ENCODE results near the gene PPIL4.
A peak's percentile ranks its signal among the peaks of the same experiment; 100 is the strongest.

PPIL4 gene, protein sequence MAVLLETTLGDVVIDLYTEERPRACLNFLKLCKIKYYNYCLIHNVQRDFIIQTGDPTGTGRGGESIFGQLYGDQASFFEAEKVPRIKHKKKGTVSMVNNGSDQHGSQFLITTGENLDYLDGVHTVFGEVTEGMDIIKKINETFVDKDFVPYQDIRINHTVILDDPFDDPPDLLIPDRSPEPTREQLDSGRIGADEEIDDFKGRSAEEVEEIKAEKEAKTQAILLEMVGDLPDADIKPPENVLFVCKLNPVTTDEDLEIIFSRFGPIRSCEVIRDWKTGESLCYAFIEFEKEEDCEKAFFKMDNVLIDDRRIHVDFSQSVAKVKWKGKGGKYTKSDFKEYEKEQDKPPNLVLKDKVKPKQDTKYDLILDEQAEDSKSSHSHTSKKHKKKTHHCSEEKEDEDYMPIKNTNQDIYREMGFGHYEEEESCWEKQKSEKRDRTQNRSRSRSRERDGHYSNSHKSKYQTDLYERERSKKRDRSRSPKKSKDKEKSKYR

DNA sequence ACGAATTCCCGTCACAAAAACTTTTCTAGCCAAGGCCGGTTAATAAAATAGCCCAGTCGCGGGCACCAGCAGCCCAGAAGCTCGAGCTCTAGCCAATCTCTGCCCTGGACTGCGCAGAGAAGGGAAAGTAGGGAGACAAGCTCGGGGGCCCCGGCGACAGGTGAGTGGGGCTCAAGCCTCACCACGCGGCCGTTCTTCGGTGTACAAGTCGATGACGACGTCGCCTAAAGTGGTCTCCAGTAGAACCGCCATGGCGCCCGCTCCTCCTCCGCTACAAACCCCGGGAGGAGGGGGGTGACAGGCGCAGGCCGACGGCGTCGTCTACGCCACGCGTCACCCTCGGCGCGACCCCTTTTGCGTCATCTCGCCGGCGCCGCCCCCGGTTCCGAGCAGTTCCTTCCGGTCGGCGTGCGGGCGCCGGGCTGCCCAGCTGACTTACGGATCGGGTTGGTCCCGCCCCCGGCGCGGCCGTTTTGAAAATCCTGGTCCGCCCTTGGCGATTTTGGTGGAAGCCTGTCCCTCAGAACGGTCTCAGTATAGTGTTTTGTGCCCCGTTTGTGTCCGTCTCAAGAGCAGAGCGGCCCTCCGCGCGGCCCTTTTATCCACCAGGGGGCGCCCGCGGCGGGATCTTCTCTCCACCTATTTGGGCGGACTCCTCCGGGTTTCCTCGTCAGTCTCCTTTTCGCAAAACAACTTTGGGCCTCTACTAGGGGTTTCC is at the start of gene PPIL4:
Gene PPIL4, minus strand, starts transcription at position 290 of the 718 bp plus-strand sequence. Its CDS starts 38 bp downstream, at position 252.
- peak; percentile 23 for DNase-seq

DNA sequence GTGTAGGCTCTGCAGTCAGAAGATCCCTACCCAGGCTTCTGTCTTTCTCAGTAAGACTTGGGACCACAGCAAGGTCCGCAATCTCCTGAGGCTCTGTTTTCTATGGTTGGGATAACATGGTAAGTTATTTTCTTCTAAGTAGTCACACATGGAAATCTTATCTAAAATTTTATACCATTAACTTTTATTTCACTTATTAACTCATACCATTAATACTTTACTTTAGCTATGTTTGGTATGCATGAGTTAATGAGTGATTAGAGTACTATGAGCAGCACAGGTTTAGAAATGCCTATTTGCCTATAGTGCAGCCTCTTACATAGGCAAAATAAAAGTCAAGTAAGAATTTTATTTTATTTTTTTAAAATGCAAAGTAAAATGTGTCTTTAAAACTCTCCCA is 47.6 kb upstream of the PPIL4 start:
- no peak for DNase-seq

DNA sequence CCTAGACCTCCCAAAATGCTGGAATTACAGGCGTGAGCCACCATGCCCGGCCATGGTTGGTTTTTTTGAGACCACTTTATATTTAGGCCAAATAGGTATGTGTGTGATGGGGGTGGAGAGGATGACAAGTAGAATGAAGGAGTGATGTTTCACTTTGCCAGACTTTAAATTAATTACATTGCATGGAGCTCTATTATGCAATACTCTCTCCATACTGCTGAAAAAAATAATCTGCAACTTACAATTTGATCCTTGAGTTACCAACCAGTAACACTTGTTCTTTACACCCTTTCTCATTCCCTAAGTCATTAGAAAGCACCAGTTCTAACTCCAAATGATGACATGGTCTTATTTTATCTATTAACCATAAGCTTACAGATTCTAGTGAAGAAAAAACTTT is 47.1 kb upstream of the PPIL4 start:
- DNase-seq, result no peak

DNA sequence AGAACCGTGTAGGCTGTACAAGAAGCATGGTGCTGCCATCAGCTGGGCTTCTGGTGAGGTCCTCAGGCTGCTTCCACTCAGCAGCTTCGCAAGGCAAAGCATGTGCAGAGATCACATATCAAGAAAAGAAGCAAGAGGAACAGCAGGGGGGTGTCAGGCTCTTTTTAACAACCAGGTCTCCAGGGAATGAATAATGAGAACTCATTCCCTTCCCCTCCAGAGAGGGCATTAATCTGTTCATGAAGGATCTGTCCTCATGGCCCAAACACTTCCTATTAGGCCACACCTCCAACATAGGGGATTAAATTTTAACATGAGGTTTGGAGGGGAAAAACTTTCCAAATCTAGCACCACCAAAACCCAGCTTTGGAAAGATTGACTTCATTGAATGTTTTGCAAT is 40.3 kb upstream of the PPIL4 start:
- no peak for DNase-seq

DNA sequence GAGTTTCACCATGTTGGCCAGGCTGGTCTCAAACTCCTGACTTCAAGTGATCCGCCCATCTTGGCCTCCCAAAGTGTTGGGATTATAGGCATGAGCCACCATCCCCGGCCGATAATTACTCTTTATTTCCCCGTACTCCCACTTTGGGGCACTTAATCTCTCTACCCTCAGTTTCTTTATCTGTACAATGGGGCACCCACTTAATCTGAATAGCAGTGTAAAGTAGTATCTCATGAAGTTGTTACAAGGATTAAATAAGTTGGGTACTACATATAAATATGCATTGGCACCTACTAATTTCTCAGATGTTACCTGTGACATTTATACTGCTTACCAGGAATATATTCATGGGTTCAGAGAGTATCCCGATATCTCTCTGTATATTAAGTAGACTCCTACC is 35.5 kb upstream of the PPIL4 start:
- no peak for DNase-seq

DNA sequence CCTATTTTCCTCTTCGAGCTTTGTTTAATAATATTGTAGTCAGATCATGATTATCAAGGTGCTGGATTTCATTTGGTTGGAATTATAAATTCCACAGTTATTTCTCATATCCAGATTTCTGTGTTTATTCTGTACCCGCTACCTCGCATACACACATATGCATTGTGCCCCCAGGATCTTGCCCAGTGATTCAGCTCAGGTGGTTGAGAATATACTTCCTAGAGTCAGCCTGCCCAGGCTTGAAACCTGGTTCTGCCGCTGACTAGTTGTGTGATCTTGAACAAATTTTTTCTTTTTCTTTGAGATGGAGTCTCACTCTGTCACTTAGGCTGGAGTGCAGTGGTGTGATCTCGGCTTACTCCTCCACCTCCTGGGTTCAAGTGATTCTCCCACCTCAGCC is 35.0 kb upstream of the PPIL4 start:
- no peak for DNase-seq

DNA sequence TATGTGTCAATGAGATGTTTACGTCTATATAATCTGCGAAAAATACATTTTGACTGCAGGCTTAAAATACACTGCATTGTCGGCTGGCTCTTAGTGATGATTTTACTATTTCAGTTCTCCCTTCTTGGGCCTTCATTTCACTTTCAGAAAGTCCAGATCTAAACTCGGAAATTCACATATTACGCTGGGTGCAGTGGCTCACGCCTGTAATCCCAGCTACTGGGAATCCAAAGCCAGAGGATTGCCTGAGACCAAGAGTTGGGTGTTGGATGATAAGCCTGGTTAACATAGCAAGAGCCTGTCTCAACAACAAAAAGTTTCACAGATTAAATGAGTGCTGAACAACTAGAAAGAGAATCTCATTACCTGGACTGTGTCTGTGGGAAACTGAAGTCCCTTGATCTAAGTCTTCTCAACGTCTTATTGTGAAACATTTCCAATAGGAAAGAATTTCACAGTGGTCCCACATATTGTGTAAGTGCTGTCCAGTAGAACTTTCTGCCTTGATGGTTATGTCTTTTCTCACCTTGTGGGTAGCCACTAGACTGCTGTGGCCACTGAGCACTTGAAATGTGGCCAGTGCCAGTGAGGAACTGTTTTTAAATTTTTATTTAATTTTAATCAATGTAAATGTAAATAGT is 22.2 kb upstream of the PPIL4 start:
- DNase-seq, result no peak

DNA sequence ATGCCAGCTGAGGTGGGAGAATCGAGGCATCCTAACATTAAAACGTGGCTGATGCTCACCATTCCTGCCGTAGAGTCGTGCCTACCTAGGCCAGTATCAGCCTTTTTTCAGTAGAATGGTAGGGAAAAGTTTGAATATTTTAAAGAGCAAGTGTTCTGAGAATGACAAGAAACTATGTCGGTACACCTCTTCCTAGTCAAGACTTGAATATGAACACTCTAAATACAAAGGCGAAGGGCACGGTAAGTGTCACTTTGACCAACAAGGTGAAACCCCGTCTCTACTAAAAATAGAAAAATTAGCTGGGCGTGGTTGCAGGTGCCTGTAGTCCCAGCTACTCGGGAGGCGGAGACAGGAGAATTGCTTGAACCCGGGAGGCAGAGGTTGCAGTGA is 21.3 kb upstream of the PPIL4 start:
- no peak for DNase-seq

DNA sequence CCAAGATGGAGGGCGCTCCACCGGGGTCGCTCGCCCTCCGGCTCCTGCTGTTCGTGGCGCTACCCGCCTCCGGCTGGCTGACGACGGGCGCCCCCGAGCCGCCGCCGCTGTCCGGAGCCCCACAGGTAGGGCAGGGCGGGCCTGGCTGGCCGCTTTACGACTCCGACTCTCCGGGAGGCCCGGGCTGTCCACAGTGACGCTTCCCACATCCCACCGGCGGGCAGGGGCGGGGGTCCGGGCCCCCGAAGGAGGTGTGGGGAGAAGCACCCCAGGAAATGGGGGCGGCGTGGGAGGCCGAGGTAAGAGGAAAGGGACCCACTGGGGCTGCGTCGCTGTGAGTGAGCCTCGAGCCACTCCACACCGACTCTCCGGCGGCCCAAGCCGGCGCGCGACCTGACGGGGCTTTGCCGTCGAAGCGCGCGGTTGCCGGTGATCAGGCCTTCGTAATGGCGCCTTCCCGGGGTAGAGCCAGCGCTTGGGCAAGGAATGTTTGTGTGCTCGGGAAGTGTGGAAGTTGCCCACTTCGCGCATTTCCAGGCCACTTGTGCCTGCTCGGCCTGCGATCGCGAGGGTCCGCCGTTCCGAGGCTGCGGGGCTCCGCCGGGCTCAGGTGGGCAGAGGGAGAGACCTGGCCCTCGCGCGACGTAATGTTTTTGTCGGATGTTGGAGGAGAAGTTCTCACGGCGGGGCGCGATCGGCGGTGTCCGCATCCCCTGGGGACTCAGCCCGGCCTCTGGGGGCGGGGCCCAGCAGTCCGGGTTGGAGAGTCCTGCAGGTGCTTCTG is 20.8 kb upstream of the PPIL4 start:
- DNase-seq, result no peak

DNA sequence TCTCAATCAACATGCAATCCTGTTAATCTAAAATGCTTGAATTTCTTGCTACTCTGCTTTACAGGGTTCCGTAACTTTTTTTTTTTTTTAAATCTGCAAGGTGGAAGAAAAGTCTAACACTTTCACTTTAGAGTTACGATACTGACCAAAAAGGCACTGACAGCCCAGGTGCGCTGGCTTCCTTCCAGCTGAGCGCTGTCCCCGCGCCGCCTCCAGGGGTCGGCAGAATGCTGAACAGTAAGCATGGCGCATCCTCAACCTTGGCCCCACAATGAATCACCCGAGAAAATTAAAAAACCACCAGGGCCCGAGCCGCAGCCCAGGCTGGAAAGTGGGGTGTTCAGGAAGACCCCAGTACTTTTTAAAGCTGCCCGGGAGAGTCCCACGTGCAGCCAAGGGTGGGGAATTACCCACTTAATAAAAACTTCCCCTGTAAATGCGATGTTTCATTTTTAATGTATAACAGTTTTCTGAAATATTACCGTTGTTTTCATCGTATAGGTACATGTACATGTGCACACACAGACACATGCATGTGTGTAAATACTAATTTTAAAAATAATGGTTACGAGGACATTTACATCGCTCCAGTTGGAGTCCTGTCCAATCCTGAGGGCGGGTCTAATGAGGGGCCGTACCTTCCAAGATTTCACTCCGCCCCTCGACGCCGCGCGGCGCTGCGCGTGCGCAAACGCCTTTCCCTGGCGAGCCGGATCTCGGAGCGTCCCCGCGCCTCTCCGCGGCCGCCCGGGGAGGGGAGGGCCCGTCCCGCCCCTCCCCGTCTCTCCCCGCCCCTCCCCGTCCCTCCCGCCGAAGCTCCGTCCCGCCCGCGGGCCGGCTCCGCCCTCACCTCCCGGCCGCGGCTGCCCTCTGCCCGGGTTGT is 19.9 kb upstream of the PPIL4 start, which contains the start of gene GINM1:
Gene GINM1, plus strand, starts transcription at position 849 of the 883 bp plus-strand sequence. CDS start 40 bp downstream, outside the sequence.
- DNase-seq, result peak; percentile 83

DNA sequence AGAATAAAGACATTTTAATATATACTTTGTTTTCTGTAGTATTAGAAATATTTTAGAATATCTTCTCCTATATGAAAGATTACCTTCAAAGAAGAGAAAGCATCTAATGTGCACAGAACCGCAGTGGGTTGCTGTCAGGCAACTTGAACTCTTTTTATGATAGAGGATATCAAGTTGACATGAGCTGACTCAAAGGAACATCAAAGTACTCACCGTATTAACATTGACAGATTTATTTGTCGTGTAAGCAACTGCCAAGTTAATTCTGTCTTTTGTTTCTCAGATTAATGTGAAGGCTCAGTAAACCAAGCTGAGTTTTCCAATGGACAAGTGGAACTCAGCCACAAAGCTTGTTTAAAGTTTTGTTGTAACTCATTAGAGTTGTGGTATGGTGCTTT is 18.1 kb upstream of the PPIL4 start:
- DNase-seq, result no peak

DNA sequence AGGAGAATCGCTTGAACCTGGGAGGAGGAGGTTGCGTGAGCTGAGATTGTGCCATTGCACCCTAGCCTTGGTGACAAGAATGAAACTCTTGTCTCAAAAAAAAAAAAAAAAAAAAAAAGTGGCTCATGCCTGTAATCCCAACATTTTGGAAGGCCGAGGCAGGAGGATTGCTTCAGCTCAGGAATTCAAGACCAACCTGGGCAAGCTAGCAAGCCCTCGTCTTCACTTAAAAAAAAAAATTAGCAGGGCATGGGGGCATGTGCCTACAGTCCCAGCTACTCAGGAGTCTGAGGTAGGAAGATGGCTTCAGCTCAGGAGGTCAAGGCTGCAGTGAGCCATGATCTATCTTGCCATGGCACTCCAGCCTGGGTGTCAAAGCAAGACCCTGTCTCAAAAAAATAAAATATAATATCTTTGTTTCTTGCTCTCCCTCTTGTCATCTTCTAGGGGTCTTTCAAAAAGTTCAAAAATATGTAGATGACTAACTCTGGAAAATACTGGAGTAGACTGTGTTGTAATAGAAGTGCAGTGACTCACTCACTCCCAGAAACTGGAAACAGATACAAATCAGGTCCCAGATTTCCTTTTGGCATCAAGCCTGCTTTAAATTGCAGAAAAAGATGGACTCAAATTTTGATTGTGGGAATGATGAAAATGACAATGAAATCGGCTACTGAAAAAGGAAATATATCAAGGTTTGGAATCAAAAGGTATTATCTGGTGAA is 17.5 kb upstream of the PPIL4 start:
- DNase-seq, result no peak

DNA sequence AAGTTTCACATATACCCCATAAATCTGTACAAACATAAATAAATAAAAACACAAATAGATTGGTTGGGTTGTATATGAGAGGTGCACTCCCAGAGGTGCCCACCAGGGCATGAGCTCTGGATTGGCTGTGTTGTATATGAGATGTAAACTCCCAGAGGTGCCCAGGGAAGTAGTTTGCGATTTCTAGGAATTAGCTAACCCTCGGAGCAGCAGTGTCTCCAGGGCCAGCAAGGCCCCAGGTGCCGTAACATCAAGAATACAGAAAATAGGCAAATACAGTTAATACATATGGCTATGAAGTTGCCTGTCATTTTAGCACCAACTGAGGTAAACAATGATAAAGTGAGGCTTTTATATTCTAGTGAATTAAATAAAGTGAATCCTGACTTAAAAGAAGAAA is 14.9 kb upstream of the PPIL4 start:
- no peak for DNase-seq

DNA sequence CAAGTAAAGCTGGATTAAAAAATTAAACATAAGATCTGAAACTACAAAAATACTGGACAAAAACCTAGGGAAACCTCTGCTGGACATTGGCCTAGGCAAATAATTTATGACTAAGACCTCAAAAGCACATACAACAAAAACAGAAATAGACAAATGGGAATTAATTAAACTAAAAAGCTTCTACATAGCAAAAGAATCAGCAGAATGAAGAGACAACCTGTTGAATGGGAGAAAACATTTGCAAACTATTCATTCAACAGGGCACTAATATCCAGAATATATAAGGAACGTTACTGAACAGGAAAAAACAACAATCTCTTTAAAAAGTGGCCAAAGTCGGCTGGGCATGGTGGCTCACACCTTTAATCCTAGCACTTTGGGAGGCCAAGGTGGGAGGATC is 13.5 kb upstream of the PPIL4 start:
- no peak for DNase-seq

DNA sequence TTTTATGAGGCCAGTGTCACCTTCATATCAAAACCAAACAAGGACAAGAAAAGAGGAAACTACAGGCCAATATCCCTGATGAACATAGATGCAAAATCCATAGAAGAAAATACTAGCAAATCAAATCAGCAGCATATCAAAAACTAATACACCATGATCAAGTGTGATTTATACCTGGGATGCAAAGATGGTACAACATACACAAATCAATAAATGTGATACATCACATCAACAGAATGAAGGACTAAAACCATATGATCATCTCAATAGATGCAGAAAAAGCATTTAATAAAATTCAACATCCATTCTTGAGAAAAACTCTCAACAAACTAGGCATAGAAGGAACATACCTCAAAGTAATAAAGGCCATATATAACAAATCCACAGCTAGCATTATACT is 12.2 kb upstream of the PPIL4 start:
- DNase-seq, result no peak

DNA sequence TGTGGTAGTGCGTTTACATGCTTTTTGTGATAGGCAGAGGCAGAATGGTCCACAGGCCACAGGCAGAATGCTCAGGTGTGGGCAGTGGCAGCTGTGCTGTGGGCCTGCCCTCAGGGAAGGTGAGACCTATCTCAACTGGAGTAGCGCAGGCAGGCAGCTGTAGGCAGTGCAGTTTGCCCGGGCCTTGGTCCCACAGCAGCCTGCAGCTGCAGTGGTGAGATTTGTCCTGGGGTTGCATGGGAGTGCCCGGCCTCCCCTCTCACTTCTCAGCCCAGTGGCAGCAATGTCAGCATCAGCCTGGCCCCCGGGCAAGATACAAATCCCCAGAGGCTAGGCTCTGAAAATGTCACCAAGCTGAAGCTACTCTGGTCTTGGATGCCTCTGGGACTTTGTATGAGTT is 6.1 kb upstream of the PPIL4 start:
- no peak for DNase-seq

DNA sequence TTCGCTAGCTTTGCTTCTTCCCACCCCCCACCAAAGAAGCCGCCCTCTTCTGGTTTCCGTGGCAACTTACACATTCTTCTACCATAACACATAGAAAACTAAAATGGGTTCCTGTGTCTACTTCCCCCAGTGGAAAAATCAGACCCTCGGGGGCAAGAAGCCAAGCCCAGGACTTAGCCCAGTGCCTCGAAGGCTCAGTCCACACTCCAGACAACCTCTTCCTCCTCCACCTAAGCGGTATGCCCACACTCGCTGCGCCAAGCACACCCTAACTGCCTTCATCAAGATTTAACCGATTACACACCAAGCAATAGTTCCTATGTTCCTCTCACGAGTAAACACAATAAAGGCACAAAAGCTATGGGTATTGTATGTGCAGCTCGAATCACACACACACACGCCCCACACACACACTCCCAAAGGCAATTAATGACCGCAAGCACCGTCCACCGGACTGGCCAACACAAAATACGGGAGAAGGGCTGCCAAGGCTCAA is 537 bp downstream of the PPIL4 start:
- DNase-seq, result no peak

DNA sequence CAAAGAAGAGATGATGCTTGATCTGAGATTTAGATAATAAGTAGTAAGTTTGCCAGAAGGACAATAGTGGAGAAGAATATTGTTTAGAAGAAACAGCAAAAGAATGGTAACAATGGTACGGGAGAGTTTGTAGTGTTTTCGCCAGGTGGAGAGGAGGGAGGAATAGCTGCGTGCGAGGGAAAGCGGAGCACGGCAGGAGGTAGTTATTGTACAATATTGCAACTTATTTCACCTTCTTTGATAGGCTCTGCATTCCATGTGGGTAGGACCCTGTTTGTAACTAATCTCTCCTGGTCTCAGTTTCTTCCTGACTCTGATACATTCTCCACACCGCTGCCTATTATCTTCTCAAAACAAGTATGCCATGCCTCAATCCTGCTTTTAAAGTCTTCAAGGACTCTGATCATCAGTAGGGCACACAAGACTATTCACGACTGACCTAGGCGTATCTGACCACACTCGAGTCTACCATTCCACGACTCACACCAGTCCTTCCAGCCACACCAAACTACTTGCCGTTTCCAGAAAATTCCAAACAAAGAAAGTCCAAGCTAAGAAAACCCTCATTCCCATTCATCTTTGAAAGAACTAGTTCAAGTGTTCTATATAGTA is 1.1 kb downstream of the PPIL4 start:
- no peak for DNase-seq

DNA sequence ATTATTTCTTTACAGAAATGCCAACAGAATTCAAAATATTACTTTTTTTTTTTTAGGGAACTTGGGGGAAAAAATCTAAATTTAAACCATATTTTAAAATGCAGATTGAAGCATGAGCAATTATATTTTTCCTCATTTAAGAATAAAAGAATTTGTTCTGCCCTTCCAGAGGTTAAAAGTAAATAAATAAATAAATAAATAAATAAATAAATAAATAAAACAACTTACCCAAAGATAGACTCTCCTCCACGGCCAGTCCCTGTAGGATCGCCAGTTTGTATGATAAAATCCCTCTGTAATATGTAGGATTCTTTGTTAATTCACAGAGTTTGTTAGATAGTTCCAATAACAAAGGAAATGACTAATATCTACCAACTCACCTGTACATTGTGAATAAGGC is 4.7 kb downstream of the PPIL4 start:
- DNase-seq, result no peak

DNA sequence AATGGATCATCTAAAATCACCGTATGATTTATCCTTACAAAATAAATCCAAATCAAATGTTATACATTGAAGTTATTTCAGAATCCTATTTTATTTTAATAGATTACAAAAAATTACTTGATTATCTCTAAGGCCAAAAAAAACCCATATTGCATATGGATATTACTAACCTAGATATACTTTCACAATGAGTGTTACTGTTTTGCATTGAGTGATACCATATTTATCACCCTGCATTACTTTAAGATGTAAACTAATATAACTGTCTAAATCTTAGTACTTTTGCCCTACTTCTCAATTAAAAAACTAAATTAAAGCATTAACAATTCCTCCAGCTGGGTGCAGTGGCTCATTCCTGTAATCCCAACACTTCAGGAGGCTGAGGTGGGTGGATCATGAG is 11.1 kb downstream of the PPIL4 start:
- no peak for DNase-seq

DNA sequence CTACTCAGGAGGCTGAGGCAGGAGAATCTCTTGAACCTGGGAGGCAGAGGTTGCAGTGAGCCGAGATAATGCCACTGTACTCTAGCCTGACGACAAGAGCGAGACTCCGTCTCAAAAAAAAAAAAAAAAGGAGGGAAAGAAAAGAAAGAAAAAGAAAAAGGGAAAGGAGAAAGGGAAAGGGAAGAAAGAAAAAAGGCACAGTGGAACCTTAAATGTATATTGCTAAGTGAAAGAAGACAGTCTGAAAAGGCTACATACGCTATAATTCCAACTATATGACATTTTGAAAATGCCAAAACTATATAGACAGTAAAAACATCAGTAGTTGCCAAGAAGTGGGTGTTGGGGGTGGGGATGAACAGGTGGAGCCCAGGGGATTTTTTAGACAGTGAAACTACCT is 16.2 kb downstream of the PPIL4 start:
- no peak for DNase-seq
